IMR-90 (cell line): ENCODE results near the gene HMCES.
"Not testable (repeated sequence)": the region's sequence is repeated elsewhere in the genome, so short reads cannot be mapped to it uniquely, and the experiment has no call there.

Source experiments
- CTCF ChIP-seq: conservative IDR thresholded peaks from 2 replicates; pipeline ENCODE4 v1.5.1; 2012; ENCODE audit warnings: mild to moderate bottlenecking, low read depth, low read length, improper control_type of control experiment
- MAFK ChIP-seq: IDR thresholded peaks from 2 replicates; pipeline ENCODE4 v1.6.1; 2012; ENCODE audit warnings: low read depth, low read length, improper control_type of control experiment
- MXI1 ChIP-seq: IDR thresholded peaks from 2 replicates; pipeline ENCODE4 v1.6.1; 2012; ENCODE audit warnings: low read depth, mild to moderate bottlenecking, low read length, moderate library complexity, borderline replicate concordance
- POLR2A ChIP-seq: IDR thresholded peaks from 2 replicates; pipeline ENCODE4 v1.6.1; 2012; ENCODE audit warnings: mild to moderate bottlenecking, low read depth, low read length
- RFX5 ChIP-seq: IDR thresholded peaks from 2 replicates; pipeline ENCODE4 v1.8.0; 2012; ENCODE audit warnings: low read depth, mild to moderate bottlenecking, low read length, moderate library complexity
- SMC3 ChIP-seq: fragments of 150-350 bp; IDR thresholded peaks from 2 replicates; pipeline ENCODE4 v1.6.1; 2016; ENCODE audit warnings: low read depth, mild to moderate bottlenecking, antibody characterized with exemption, low read length, moderate library complexity
- USF2 ChIP-seq: fragments of 150-350 bp; IDR thresholded peaks from 2 replicates; pipeline ENCODE4 v1.6.1; 2017; ENCODE audit warnings: mild to moderate bottlenecking, antibody characterized with exemption, low read length, low read depth

- not testable (repeated sequence) for TF ChIP-seq MXI1, USF2, SMC3, CTCF, RFX5, MAFK, POLR2A
These were observed 70.5 kb downstream of the HMCES start for GRCh38 chr3:129349169-129349568.
